PFSK-1 (cell line): ENCODE data around the gene MYRFL.

Experiments used
- FOXP2 ChIP-seq: optimal IDR thresholded peaks from 2 replicates; pipeline ENCODE3; 2011; ENCODE audit warnings: borderline replicate concordance, control low read depth, inconsistent platforms; ENCODE audit not compliant: insufficient read depth; ENCODE audit errors: extremely low read length, extremely low read depth
- POLR2AphosphoS5 ChIP-seq: IDR thresholded peaks from 2 replicates; pipeline ENCODE4 v1.6.1; 2012; ENCODE audit warnings: low read depth, mild to moderate bottlenecking, control low read depth, low read length, moderate library complexity
- SIN3A ChIP-seq: IDR thresholded peaks from 2 replicates; pipeline ENCODE4 v1.6.1; 2012; ENCODE audit warnings: mild to moderate bottlenecking, low read length, moderate library complexity, borderline replicate concordance; ENCODE audit not compliant: insufficient read depth
- TAF1 ChIP-seq: IDR thresholded peaks from 2 replicates; pipeline ENCODE4 v1.6.1; 2012; ENCODE audit warnings: low read length, control low read depth, borderline replicate concordance; ENCODE audit not compliant: insufficient read depth
- TF ChIP-seq, protein P1 (sequence below), 2 experiments: IDR thresholded peaks; 2 replicates each; pipeline versions ENCODE4 v1.6.1 to v1.8.0; 2011 to 2012; ENCODE audit warnings: low read depth in 2 of 2, low read length in 2 of 2, control low read depth in 1 of 2, inconsistent platforms in 1 of 2, mild to moderate bottlenecking in 1 of 2, moderate library complexity in 1 of 2; ENCODE audit not compliant: insufficient read depth in 1 of 2

The MYRFL gene

DNA sequence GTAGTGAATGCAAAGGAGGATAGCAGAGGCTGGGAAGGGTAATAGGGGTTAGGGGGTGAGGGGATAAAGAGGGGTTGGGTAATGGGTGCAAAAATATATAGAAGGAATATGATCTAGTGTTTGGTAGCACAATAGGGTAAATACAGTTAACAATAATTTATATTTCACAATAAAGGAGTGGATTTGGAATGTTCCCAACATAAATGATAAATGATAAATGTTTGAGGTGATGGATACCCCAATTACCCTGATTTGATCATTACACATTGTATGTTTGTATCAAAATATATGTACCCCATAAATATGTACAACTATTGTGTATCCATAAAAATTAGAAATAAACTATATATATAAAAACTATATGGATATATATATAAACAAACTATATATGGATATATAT is 999 bp upstream of the MYRFL start:
- TF ChIP-seq TAF1 (no peak), POLR2AphosphoS5 (no peak), SIN3A (no peak), FOXP2 (no peak)
- TF ChIP-seq, protein P1, sequence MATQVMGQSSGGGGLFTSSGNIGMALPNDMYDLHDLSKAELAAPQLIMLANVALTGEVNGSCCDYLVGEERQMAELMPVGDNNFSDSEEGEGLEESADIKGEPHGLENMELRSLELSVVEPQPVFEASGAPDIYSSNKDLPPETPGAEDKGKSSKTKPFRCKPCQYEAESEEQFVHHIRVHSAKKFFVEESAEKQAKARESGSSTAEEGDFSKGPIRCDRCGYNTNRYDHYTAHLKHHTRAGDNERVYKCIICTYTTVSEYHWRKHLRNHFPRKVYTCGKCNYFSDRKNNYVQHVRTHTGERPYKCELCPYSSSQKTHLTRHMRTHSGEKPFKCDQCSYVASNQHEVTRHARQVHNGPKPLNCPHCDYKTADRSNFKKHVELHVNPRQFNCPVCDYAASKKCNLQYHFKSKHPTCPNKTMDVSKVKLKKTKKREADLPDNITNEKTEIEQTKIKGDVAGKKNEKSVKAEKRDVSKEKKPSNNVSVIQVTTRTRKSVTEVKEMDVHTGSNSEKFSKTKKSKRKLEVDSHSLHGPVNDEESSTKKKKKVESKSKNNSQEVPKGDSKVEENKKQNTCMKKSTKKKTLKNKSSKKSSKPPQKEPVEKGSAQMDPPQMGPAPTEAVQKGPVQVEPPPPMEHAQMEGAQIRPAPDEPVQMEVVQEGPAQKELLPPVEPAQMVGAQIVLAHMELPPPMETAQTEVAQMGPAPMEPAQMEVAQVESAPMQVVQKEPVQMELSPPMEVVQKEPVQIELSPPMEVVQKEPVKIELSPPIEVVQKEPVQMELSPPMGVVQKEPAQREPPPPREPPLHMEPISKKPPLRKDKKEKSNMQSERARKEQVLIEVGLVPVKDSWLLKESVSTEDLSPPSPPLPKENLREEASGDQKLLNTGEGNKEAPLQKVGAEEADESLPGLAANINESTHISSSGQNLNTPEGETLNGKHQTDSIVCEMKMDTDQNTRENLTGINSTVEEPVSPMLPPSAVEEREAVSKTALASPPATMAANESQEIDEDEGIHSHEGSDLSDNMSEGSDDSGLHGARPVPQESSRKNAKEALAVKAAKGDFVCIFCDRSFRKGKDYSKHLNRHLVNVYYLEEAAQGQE (IDR thresholded peaks at IDR 0.05; ENCODE audit: insufficient read depth in 1 of 2, low read depth in 2 of 2, low read length in 2 of 2): no peak

DNA sequence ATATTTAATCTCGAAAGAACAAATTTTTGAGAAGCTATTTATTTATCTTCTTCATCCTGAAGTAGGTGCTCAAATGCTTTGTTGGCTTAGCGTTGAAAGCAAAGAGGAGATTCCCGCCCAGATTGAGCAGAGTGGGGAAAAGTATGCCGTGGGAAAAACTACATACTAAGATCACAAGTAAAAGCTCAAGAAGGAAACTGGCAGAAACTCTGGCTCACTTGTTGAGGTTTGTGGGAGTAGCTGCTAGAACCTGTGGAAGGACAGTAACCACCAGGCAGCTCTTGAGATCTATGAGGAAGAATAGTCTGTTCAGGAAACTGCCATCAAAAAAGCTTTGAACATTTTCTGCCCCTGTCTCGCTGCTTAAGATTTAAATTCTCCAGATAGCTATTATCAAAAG is 3.9 kb downstream of the MYRFL start:
- TF ChIP-seq, protein P1 (IDR thresholded peaks at IDR 0.05; ENCODE audit: insufficient read depth in 1 of 2, low read depth in 2 of 2, low read length in 2 of 2): no peak
- TF ChIP-seq SIN3A (no peak), FOXP2 (no peak), TAF1 (no peak), POLR2AphosphoS5 (no peak)

DNA sequence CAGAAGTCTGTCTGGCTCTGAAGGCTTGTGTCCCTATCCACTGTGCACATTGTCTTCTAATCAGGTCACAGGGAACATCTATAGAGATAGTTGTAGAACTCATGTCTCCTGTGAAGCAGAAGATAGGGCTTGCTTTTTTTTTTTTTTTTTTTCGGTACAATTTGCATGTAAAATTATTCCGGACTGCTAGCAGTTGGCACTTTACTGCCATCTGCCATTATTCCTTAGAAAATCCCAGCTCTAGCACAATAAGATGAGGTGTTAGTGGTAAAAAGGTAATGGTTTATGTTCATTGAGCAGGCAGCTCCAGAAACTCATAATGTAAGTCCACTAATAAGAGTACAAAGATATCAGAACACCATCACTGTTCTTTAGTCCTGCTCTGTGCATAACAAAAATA is 8.7 kb downstream of the MYRFL start:
- TF ChIP-seq FOXP2 (no peak), SIN3A (no peak), TAF1 (no peak), POLR2AphosphoS5 (no peak)
- TF ChIP-seq, protein P1 (IDR thresholded peaks at IDR 0.05; ENCODE audit: insufficient read depth in 1 of 2, low read depth in 2 of 2, low read length in 2 of 2): no peak

DNA sequence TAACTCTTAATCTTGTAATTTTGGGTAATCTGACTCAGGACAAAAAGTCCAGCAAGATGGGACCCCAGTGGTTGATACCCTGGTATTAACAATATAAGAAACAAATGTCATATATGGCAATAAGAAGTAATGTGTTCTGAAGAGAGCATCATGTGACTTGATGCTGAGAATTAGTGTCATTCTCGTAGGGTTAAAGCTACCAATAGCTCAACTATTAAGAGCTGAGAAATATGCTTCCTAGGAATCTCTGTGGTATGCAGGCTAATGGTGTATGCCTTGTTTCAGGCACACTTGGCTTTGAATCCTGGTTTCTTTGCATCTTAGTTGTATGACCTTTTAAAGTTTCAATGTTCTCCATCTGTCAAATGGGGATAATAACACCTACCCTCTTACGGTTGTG is 9.1 kb downstream of the MYRFL start:
- TF ChIP-seq POLR2AphosphoS5 (no peak), TAF1 (no peak), FOXP2 (no peak), SIN3A (no peak)
- TF ChIP-seq, protein P1 (IDR thresholded peaks at IDR 0.05; ENCODE audit: insufficient read depth in 1 of 2, low read depth in 2 of 2, low read length in 2 of 2): no peak

DNA sequence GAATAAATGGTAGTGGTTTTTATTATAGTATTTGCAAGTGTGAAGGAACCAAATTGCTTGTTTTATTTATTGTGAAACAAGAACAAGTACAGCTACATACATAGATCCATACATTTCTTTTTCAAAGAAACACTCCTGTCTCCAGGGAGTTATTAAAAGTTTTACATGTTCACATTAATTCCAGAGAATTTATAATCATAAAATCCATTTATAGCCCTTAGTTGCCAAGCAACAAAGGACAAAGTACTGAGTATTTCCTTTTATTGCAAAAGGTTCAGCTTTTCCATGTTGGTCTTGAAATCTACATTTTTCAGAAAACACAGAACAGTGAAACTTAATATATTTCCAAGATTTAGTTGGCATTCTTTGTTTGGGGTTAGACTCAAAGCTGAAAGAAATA is 9.5 kb downstream of the MYRFL start:
- TF ChIP-seq POLR2AphosphoS5: no peak
- TF ChIP-seq, protein P1 (IDR thresholded peaks at IDR 0.05; ENCODE audit: insufficient read depth in 1 of 2, low read depth in 2 of 2, low read length in 2 of 2): no peak
- no peak for TF ChIP-seq FOXP2
- TF ChIP-seq TAF1: no peak
- TF ChIP-seq SIN3A: no peak
